SK-N-SH treated with all-trans-retinoic acid at 6 μM for 48 hours (cell line): ENCODE results near the gene SLC2A6.
A peak's percentile ranks its signal among the peaks of the same experiment; 100 is the strongest.

Source experiments
- ATAC-seq: fragments of 200-7000 bp; cut with Tn5 transposase; 3 replicates; pipeline ENCODE4 v1.9.1; 2020; ENCODE audit warnings: mild to moderate bottlenecking, moderate library complexity
- ARNTL ChIP-seq: fragments of 450-650 bp; formaldehyde crosslinking; IDR thresholded peaks from 2 replicates; pipeline ENCODE4 v1.5.0; 2020; ENCODE audit warnings: low read depth, mild to moderate bottlenecking, moderate library complexity, borderline replicate concordance
- BACH2 ChIP-seq: fragments of 250-450 bp; sonication (Bioruptor Pico); IDR thresholded peaks from 2 replicates; pipeline ENCODE4 v1.9.0; 2021; ENCODE audit warnings: mild to moderate bottlenecking, borderline replicate concordance
- CREB5 ChIP-seq: fragments of 250-450 bp; sonication (Bioruptor Pico); IDR thresholded peaks from 2 replicates; pipeline ENCODE4 v1.5.1; 2020; ENCODE audit warnings: low read depth, mild to moderate bottlenecking, moderate library complexity
- CSDC2 ChIP-seq: fragments of 250-450 bp; sonication (Bioruptor Pico); IDR thresholded peaks from 2 replicates; pipeline ENCODE4 v1.5.0; 2020; ENCODE audit warnings: mild to moderate bottlenecking, moderate library complexity
- CSRNP3 ChIP-seq: fragments of 250-450 bp; sonication (Bioruptor Pico); IDR thresholded peaks from 2 replicates; pipeline ENCODE4 v1.5.1; 2021; ENCODE audit warnings: mild to moderate bottlenecking, moderate library complexity
- ESRRG ChIP-seq: fragments of 250-450 bp; sonication (Bioruptor Pico); IDR thresholded peaks from 2 replicates; pipeline ENCODE4 v1.6.1; 2021; ENCODE audit warnings: mild to moderate bottlenecking
- GLIS3 ChIP-seq: fragments of 250-450 bp; sonication (Bioruptor Pico); IDR thresholded peaks from 2 replicates; pipeline ENCODE4 v1.5.0; 2020; ENCODE audit warnings: mild to moderate bottlenecking, moderate library complexity
- ISL1 ChIP-seq: fragments of 250-450 bp; sonication (Bioruptor Pico); IDR thresholded peaks from 2 replicates; pipeline ENCODE4 v2.1.2; 2022; ENCODE audit warnings: mild to moderate bottlenecking, moderate library complexity
- OSR1 ChIP-seq: fragments of 250-450 bp; sonication (Bioruptor Pico); IDR thresholded peaks from 2 replicates; pipeline ENCODE4 v1.8.0; 2022; ENCODE audit warnings: moderate library complexity, mild to moderate bottlenecking, inconsistent platforms
- PATZ1 ChIP-seq: fragments of 250-450 bp; sonication (Bioruptor Pico); IDR thresholded peaks from 2 replicates; pipeline ENCODE4 v1.8.0; 2020; ENCODE audit warnings: mild to moderate bottlenecking, moderate library complexity, borderline replicate concordance
- POU6F1 ChIP-seq: fragments of 250-450 bp; sonication (Bioruptor Pico); IDR thresholded peaks from 2 replicates; pipeline ENCODE4 v1.8.0; 2021; ENCODE audit warnings: low read depth, mild to moderate bottlenecking, moderate library complexity, borderline replicate concordance
- PPARA ChIP-seq: fragments of 250-450 bp; sonication (Bioruptor Pico); IDR thresholded peaks from 2 replicates; pipeline ENCODE4 v1.5.0; 2020; ENCODE audit warnings: mild to moderate bottlenecking, borderline replicate concordance
- RARB ChIP-seq: fragments of 250-450 bp; sonication (Bioruptor Pico); IDR thresholded peaks from 2 replicates; pipeline ENCODE4 v1.8.0; 2021; ENCODE audit warnings: mild to moderate bottlenecking, moderate library complexity
- TCF4 ChIP-seq: fragments of 250-450 bp; sonication (Bioruptor Pico); IDR thresholded peaks from 2 replicates; pipeline ENCODE4 v1.8.0; 2021; ENCODE audit warnings: mild to moderate bottlenecking, moderate library complexity, borderline replicate concordance
- TOX ChIP-seq: fragments of 250-450 bp; sonication (Bioruptor Pico); IDR thresholded peaks from 2 replicates; pipeline ENCODE4 v1.8.0; 2021; ENCODE audit warnings: mild to moderate bottlenecking, moderate library complexity, borderline replicate concordance
- TSHZ2 ChIP-seq: fragments of 250-450 bp; sonication (Bioruptor Pico); IDR thresholded peaks from 2 replicates; pipeline ENCODE4 v1.5.0; 2020; ENCODE audit warnings: mild to moderate bottlenecking, moderate library complexity
- ZC3H10 ChIP-seq: fragments of 250-450 bp; sonication (Bioruptor Pico); IDR thresholded peaks from 2 replicates; pipeline ENCODE4 v1.5.1; 2021; ENCODE audit warnings: mild to moderate bottlenecking, moderate library complexity
- ZFP3 ChIP-seq: fragments of 250-450 bp; sonication (Bioruptor Pico); IDR thresholded peaks from 2 replicates; pipeline ENCODE4 v1.5.0; 2020; ENCODE audit warnings: mild to moderate bottlenecking, moderate library complexity
- ZFP30 ChIP-seq: fragments of 450-650 bp; formaldehyde crosslinking; IDR thresholded peaks from 2 replicates; pipeline ENCODE4 v1.5.0; 2022; ENCODE audit warnings: mild to moderate bottlenecking, moderate library complexity
- ZNF70 ChIP-seq: fragments of 450-650 bp; formaldehyde crosslinking; IDR thresholded peaks from 2 replicates; pipeline ENCODE4 v1.5.0; 2020; ENCODE audit warnings: mild to moderate bottlenecking, moderate library complexity
- ZNF8 ChIP-seq: fragments of 450-650 bp; formaldehyde crosslinking; IDR thresholded peaks from 2 replicates; pipeline ENCODE4 v1.5.0; 2020; ENCODE audit warnings: mild to moderate bottlenecking, moderate library complexity

The SLC2A6 gene

GRCh38 chr9:133478851-133479711 is at the start of gene SLC2A6:
TSS of gene SLC2A6 (minus strand) at chr9:133479099. CDS start at chr9:133479059, 40 bp downstream.
- ATAC-seq, result peak; percentile 100
- no peak for TF ChIP-seq TSHZ2 (CRISPR knock-in tag)
- TF ChIP-seq OSR1 (CRISPR knock-in tag), result no peak
- TF ChIP-seq CSDC2 (CRISPR knock-in tag), result no peak
- no peak for TF ChIP-seq ISL1 (CRISPR knock-in tag)
- TF ChIP-seq ZNF70 (CRISPR knock-in tag), result no peak
- no peak for TF ChIP-seq ARNTL (CRISPR knock-in tag)
- TF ChIP-seq CREB5 (CRISPR knock-in tag), result no peak
- no peak for TF ChIP-seq RARB (CRISPR knock-in tag)
- TF ChIP-seq GLIS3 (CRISPR knock-in tag), result no peak
- no peak for TF ChIP-seq CSRNP3 (CRISPR knock-in tag)
- TF ChIP-seq ZNF8, result no peak
- TF ChIP-seq ZC3H10 (CRISPR knock-in tag), result no peak
- no peak for TF ChIP-seq POU6F1
- no peak for TF ChIP-seq ESRRG (CRISPR knock-in tag)
- no peak for TF ChIP-seq BACH2 (CRISPR knock-in tag)
- TF ChIP-seq PATZ1, result no peak

- no peak for TF ChIP-seq ZFP30 (CRISPR knock-in tag)
- no peak for TF ChIP-seq ZNF8
- TF ChIP-seq CREB5 (CRISPR knock-in tag), result no peak
- TF ChIP-seq ZNF70 (CRISPR knock-in tag), result no peak
- no peak for TF ChIP-seq TOX (CRISPR knock-in tag)
- no peak for TF ChIP-seq ZC3H10 (CRISPR knock-in tag)
- TF ChIP-seq RARB (CRISPR knock-in tag), result no peak
- no peak for TF ChIP-seq ZFP3
- no peak for TF ChIP-seq TCF4 (CRISPR knock-in tag)
- no peak for TF ChIP-seq CSDC2 (CRISPR knock-in tag)
- no peak for TF ChIP-seq PPARA (CRISPR knock-in tag)
- no peak for TF ChIP-seq TSHZ2 (CRISPR knock-in tag)
- no peak for TF ChIP-seq ISL1 (CRISPR knock-in tag)
- no peak for TF ChIP-seq CSRNP3 (CRISPR knock-in tag)
- TF ChIP-seq GLIS3 (CRISPR knock-in tag), result no peak
- no peak for ATAC-seq
Observed at GRCh38 chr9:133528001-133528875, 49.3 kb upstream of the SLC2A6 start.
